HepG2 (cell line): ENCODE data around the gene NME4. TPM values are rescaled to one million over a fixed set of nuclear protein-coding genes. Genes with fewer than 3 reads are reported as not detected.

Experiments
- ARID4A ChIP-seq: sonication (generic); formaldehyde crosslinking; IDR thresholded peaks from 2 replicates; pipeline ENCODE4 v1.5.0; 2020; ENCODE audit warnings: mild to moderate bottlenecking, missing genetic modification reagents, borderline replicate concordance
- HNF4A ChIP-seq: sonication (generic); formaldehyde crosslinking; IDR thresholded peaks from 2 replicates; pipeline ENCODE4 v1.4.0; 2020; ENCODE audit warnings: missing genetic modification reagents
- HNRNPH1 ChIP-seq: fragments of 200-400 bp; formaldehyde crosslinking; optimal IDR thresholded peaks from 2 replicates; pipeline ENCODE3; 2017; ENCODE audit warnings: mild to moderate bottlenecking, low read depth, low read length
- NFAT5 ChIP-seq: sonication (generic); formaldehyde crosslinking; IDR thresholded peaks from 2 replicates; pipeline ENCODE4 v1.4.0; 2020; ENCODE audit warnings: missing genetic modification reagents
- NFYB ChIP-seq: sonication (generic); formaldehyde crosslinking; IDR thresholded peaks from 2 replicates; pipeline ENCODE4 v1.4.0; 2020; ENCODE audit warnings: missing genetic modification reagents
- PBX3 ChIP-seq: sonication (generic); formaldehyde crosslinking; IDR thresholded peaks from 2 replicates; pipeline ENCODE4 v1.8.1; 2023; ENCODE audit warnings: missing genetic modification reagents, inconsistent platforms, borderline replicate concordance
- PHF21A ChIP-seq: sonication (generic); formaldehyde crosslinking; IDR thresholded peaks from 2 replicates; pipeline ENCODE4 v1.5.0; 2020; ENCODE audit warnings: mild to moderate bottlenecking, missing genetic modification reagents
- RBAK ChIP-seq: sonication (generic); formaldehyde crosslinking; IDR thresholded peaks from 2 replicates; pipeline ENCODE4 v1.5.1; 2020; ENCODE audit warnings: mild to moderate bottlenecking, missing genetic modification reagents
- SKI ChIP-seq: fragments of 450-650 bp; IDR thresholded peaks from one replicate; pipeline ENCODE4 v1.6.1; 2018; ENCODE audit warnings: mild to moderate bottlenecking; ENCODE audit not compliant: partially characterized antibody
- TGIF2 ChIP-seq: IDR thresholded peaks from 2 replicates; pipeline ENCODE4 v1.6.1; 2016; ENCODE audit warnings: control low read depth, missing compliant biosample characterization
- ZBTB33 ChIP-seq: sonication (generic); formaldehyde crosslinking; IDR thresholded peaks from 2 replicates; pipeline ENCODE4 v1.4.0; 2020; ENCODE audit warnings: missing genetic modification reagents
- ZNF552 ChIP-seq: sonication (generic); formaldehyde crosslinking; IDR thresholded peaks from 2 replicates; pipeline ENCODE4 v1.9.0; 2022; ENCODE audit warnings: missing genetic modification reagents, mild to moderate bottlenecking, borderline replicate concordance
- ZNF563 ChIP-seq: sonication (generic); formaldehyde crosslinking; IDR thresholded peaks from 2 replicates; pipeline ENCODE4 v1.8.0; 2022; ENCODE audit warnings: mild to moderate bottlenecking, moderate library complexity, missing genetic modification reagents
- ZNF746 ChIP-seq: sonication (generic); formaldehyde crosslinking; IDR thresholded peaks from 2 replicates; pipeline ENCODE4 v1.8.0; 2022; ENCODE audit warnings: mild to moderate bottlenecking, missing genetic modification reagents
- ZNF788 ChIP-seq: sonication (generic); formaldehyde crosslinking; IDR thresholded peaks from 2 replicates; pipeline ENCODE4 v1.5.0; 2020; ENCODE audit warnings: mild to moderate bottlenecking, missing genetic modification reagents, borderline replicate concordance
- polyA plus RNA-seq, 8 experiments: library from polyadenylated mRNA; depleted of rRNA in 3 of 8; stranded (reverse) in 7 of 8; unstranded in 1 of 8; fragments of >200 nt; fragmentation: Illumina TruSeq in 4 of 8; extraction: Trizol in 4 of 8; gene quantifications; 2 replicates each; pipeline versions ENCODE4 v1.2.1 to v1.2.3, GENCODE V29; 2011 to 2016; ENCODE audit warnings: low read depth in 4 of 8, missing spikeins in 1 of 8, mixed read lengths in 1 of 8; ENCODE audit not compliant: insufficient read depth in 1 of 8
- total RNA-seq, 5 experiments: library from RNA; depleted of rRNA; stranded (reverse); fragments of >200 nt; fragmentation: Illumina TruSeq; extraction: Trizol; gene quantifications; 2 replicates each; pipeline ENCODE4 v1.2.3, GENCODE V29; 2016; ENCODE audit warnings: low read depth in 1 of 5

NME4 gene
- total and polyA plus RNA-seq, 2 of the 13 experiments (the other 11 are each of a cell fraction or from before 2014, with no cell fraction given) = 121 to 263 TPM

GRCh38 chr16:405548-406506, 8.8 kb downstream of the NME4 start (continued):
- TF ChIP-seq ARID4A (CRISPR knock-in tag) = peak; percentile 79; the same call in 1 of the 2 replicates
- peak; percentile 92 for TF ChIP-seq HNF4A
- TF ChIP-seq NFAT5 (CRISPR knock-in tag) = no peak
- no peak for TF ChIP-seq PBX3 (CRISPR knock-in tag)
- no peak; the same call in 1 of the 2 replicates for TF ChIP-seq ZNF563 (CRISPR knock-in tag)
- no peak for TF ChIP-seq RBAK (CRISPR knock-in tag)
- peak; percentile 76 for TF ChIP-seq ZNF746
- peak; percentile 88 for TF ChIP-seq TGIF2 (CRISPR knock-in tag)
- TF ChIP-seq PHF21A (CRISPR knock-in tag) = peak; percentile 96
- no peak for TF ChIP-seq NFYB (CRISPR knock-in tag)
- no peak for TF ChIP-seq HNRNPH1
- no peak for TF ChIP-seq ZNF552 (CRISPR knock-in tag)
- peak; percentile 93 for TF ChIP-seq ZNF788 (CRISPR knock-in tag)
- peak; percentile 80; the same call in 1 of the 2 replicates for TF ChIP-seq ZBTB33 (CRISPR knock-in tag)
- TF ChIP-seq SKI = peak; percentile 53
